ENCODE data around the gene MRPL1. TPM values are rescaled to one million over a fixed set of nuclear protein-coding genes. Genes with fewer than 3 reads are reported as not detected.

The MRPL1 gene
- total and polyA plus RNA-seq, 4 donors: 19.6 to 45.2 (median 26.5) TPM

DNA sequence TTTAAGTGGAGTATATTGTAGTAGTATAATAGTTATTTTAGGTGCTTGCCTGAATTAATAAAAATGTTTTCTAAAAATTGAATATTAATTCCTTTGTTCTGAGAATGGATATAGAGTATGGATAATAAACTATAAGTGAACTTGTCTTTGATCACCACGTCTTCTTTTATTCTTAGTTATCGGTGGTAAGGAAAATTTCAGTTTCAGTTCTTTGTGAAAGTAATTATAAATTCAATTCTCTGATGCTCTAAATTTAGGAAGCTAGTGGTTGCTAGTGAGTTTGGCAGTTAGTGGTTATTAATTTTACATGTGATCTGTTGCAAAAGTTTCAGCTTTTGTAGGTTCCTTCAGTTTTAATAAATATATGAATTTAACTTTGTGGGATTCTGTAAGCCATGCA is 30.8 kb downstream of the MRPL1 start:
- DNase-seq (no peak), ATAC-seq (ENCODE audit: low FRiP score) (no peak)
- Histone ChIP-seq H3K4me3 (ENCODE audit: low read length in 2 of 2) (no peak overlapping the region), H3K27me3 (ENCODE audit: control insufficient read depth in 1 of 2, insufficient read depth in 2 of 2, low read length in 1 of 2) (no peaks in the 10 kb centered on the region), H3K27ac (ENCODE audit: low read depth in 1 of 2, low read length in 2 of 2) (no peak overlapping the region), H3K4me1 (ENCODE audit: control insufficient read depth in 1 of 2, insufficient read depth in 2 of 2, low read length in 2 of 2) (no peaks in the 10 kb centered on the region), H3K9me3 (ENCODE audit: control insufficient read depth, low read length) (no peaks in the 10 kb centered on the region), H3K36me3 (ENCODE audit: control insufficient read depth in 1 of 2, insufficient read depth in 2 of 2, low read length in 1 of 2) (no peaks in the 10 kb centered on the region)
- intact Hi-C loops (cut with DNase I): no loop called here
- 90 to 95% methylated on average over 2 of the region's 2 CpGs for WGBS, 2 donors

DNA sequence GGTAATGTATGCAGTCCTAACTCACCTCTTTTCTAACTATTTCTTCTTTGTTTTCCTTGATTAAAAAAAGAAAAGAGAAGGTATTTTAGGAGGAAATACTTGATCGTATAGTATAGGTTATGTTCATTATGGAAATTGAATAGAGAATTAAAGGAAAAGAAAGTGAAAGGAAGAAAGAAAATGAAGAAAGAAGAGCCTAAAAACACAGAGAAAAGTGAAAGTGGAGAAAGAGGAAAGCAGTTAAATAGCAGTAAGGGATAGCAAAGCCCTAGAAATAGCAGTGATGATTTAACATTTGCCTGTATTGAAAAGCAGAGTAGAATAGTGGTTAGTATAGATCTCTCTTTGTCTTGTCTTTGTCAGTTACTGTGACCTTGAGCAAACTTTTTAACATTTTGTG is 37.0 kb downstream of the MRPL1 start:
- intact Hi-C loops (cut with DNase I): no loop called here
- DNase-seq (no peak), ATAC-seq (ENCODE audit: low FRiP score) (no peak)
- H3K4me1 ChIP-seq (ENCODE audit: control insufficient read depth in 1 of 2, insufficient read depth in 2 of 2, low read length in 2 of 2): no peaks in the 10 kb centered on the region
- 88 to 94% methylated on average over 1 of the region's 1 CpG for WGBS, 2 donors
- no peak overlapping the region for H3K4me3 ChIP-seq (ENCODE audit: low read length in 2 of 2)
- H3K27ac ChIP-seq (ENCODE audit: low read depth in 1 of 2, low read length in 2 of 2): no peak overlapping the region
- no peaks in the 10 kb centered on the region for H3K27me3 ChIP-seq (ENCODE audit: control insufficient read depth in 1 of 2, insufficient read depth in 2 of 2, low read length in 1 of 2)
- H3K9me3 ChIP-seq (ENCODE audit: control insufficient read depth, low read length): no peaks in the 10 kb centered on the region
- H3K36me3 ChIP-seq (ENCODE audit: control insufficient read depth in 1 of 2, insufficient read depth in 2 of 2, low read length in 1 of 2): no peaks in the 10 kb centered on the region

DNA sequence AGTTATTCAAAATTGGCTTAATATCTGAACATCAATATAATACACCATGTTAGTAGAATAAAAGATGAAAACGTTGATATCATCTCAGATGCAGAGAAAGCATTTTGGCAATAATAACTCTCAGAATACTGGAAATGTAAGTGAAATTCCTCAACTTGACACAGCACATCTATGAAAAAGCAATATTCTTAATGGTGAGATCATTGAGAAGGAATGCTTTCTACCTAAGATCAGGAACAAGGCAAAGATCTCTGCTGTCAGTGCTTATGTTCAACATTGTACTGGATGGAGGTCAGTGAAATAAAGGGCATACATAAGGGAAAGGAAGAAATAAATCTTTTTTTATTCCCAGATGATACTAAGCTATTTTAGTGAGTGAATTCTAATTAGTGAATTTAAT is 40.6 kb downstream of the MRPL1 start:
- no peaks in the 10 kb centered on the region for H3K9me3 ChIP-seq (ENCODE audit: control insufficient read depth, low read length)
- H3K4me1 ChIP-seq (ENCODE audit: control insufficient read depth in 1 of 2, insufficient read depth in 2 of 2, low read length in 2 of 2): no peaks in the 10 kb centered on the region
- no peaks in the 10 kb centered on the region for H3K36me3 ChIP-seq (ENCODE audit: control insufficient read depth in 1 of 2, insufficient read depth in 2 of 2, low read length in 1 of 2)
- DNase-seq: no peak
- H3K27me3 ChIP-seq (ENCODE audit: control insufficient read depth in 1 of 2, insufficient read depth in 2 of 2, low read length in 1 of 2): no peaks in the 10 kb centered on the region
- 80 to 83% methylated on average over 1 of the region's 1 CpG for WGBS, 2 donors
- H3K4me3 ChIP-seq (ENCODE audit: low read length in 2 of 2): no peak overlapping the region
- no peak for ATAC-seq (ENCODE audit: low FRiP score)
- intact Hi-C loops (cut with DNase I): no loop called here
- no peak overlapping the region for H3K27ac ChIP-seq (ENCODE audit: low read depth in 1 of 2, low read length in 2 of 2)

DNA sequence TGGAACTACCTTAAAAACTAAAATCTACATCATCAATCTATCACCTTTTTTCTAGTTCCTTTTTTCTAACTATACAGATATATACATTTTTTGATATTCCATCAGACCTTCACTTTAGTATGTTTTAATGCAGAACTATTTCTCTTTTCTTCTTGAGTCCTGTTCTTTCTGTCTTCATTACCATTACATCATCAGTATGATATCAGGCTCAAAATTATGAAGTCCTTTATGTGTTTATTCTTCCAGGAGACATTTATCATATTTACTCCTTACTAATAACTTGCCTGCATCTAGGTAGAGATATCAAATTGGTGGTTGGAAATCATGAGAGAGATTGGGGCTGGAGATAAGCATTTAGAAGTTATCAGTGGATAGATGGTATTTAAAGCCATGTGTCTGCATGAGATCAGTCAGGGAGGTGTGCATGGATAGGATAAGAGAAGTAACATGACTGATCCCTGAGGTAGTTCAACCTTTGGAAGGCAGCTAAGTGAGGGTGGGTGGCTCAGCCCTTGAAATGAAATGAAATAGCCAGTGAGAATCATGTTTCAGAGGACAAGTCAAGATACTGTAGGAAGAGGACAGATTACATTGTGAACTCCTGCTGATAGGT is 43.1 kb downstream of the MRPL1 start:
- intact Hi-C loops (cut with DNase I): no loop called here
- H3K27ac ChIP-seq (ENCODE audit: low read depth in 1 of 2, low read length in 2 of 2): no peak overlapping the region
- no peak for ATAC-seq (ENCODE audit: low FRiP score)

DNA sequence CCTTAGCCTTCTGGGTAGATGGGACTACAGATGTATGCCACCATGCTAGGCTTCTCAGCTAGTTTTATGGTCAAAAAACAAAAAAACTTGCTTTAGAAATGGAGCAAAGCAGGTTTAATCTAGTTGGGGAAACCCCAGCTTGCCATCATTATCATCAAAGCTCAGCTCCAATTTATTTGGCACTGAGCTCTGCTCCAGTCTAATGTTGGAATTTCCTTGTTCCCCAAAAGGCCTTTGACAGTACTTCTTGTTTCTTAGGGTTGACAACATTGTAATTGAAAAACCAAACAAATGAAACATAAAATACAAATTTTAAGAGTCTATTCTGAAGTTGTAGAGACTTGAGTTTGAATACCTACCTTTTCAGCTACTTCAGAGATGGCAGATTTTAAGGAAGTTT is 48.0 kb downstream of the MRPL1 start:
- intact Hi-C loops (cut with DNase I): no loop called here
- H3K36me3 ChIP-seq (ENCODE audit: control insufficient read depth in 1 of 2, insufficient read depth in 2 of 2, low read length in 1 of 2): peaks cover 0 to 3% of the 10 kb centered on the region in 2 donors
- H3K27me3 ChIP-seq (ENCODE audit: control insufficient read depth in 1 of 2, insufficient read depth in 2 of 2, low read length in 1 of 2): no peaks in the 10 kb centered on the region

More for the DNA sequence above, 43.1 kb downstream of the MRPL1 start:
- Histone ChIP-seq H3K4me1 (ENCODE audit: control insufficient read depth in 1 of 2, insufficient read depth in 2 of 2, low read length in 2 of 2) (peaks cover 0 to 1% of the 10 kb centered on the region in 2 donors), H3K36me3 (ENCODE audit: control insufficient read depth in 1 of 2, insufficient read depth in 2 of 2, low read length in 1 of 2) (peaks cover 0 to 3% of the 10 kb centered on the region in 2 donors), H3K4me3 (ENCODE audit: low read length in 2 of 2) (no peak overlapping the region), H3K9me3 (ENCODE audit: control insufficient read depth, low read length) (no peaks in the 10 kb centered on the region), H3K27me3 (ENCODE audit: control insufficient read depth in 1 of 2, insufficient read depth in 2 of 2, low read length in 1 of 2) (no peaks in the 10 kb centered on the region)
- no peak for DNase-seq

DNA sequence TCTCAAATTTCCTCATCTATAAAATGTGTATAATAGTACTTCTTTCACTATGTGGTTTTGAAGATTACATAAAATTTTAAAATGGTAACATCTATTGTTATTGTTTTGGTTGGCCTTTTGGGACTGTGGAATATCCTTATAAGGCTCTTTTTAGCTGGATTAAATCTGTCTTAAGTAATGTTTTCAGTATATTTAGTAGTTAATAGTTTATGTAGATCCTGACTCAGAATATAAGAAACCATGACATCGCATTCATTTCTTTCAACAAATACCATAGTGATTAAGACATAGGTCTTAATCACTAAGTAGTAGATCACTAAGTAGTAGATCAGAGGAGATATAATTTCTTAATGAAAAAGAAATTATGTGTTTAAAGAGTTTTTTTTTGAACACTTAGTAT is 48.5 kb downstream of the MRPL1 start:
- Histone ChIP-seq H3K36me3 (ENCODE audit: control insufficient read depth in 1 of 2, insufficient read depth in 2 of 2, low read length in 1 of 2) (peaks cover 0 to 3% of the 10 kb centered on the region in 2 donors), H3K4me1 (ENCODE audit: control insufficient read depth in 1 of 2, insufficient read depth in 2 of 2, low read length in 2 of 2) (peaks cover 0 to 1% of the 10 kb centered on the region in 2 donors), H3K27me3 (ENCODE audit: control insufficient read depth in 1 of 2, insufficient read depth in 2 of 2, low read length in 1 of 2) (no peaks in the 10 kb centered on the region), H3K4me3 (ENCODE audit: low read length in 2 of 2) (no peak overlapping the region), H3K9me3 (ENCODE audit: control insufficient read depth, low read length) (no peaks in the 10 kb centered on the region), H3K27ac (ENCODE audit: low read depth in 1 of 2, low read length in 2 of 2) (no peak overlapping the region)
- DNase-seq (no peak), ATAC-seq (ENCODE audit: low FRiP score) (no peak)
- WGBS, 2 donors: 81 to 89% methylated on average over 1 of the region's 1 CpG
- intact Hi-C loops (cut with DNase I): no loop called here

More for the DNA sequence above, 48.0 kb downstream of the MRPL1 start:
- H3K4me3 ChIP-seq (ENCODE audit: low read length in 2 of 2): no peak overlapping the region
- DNase-seq (no peak), ATAC-seq (ENCODE audit: low FRiP score) (no peak)
- no peaks in the 10 kb centered on the region for H3K9me3 ChIP-seq (ENCODE audit: control insufficient read depth, low read length)
- H3K27ac ChIP-seq (ENCODE audit: low read depth in 1 of 2, low read length in 2 of 2): no peak overlapping the region
- peaks cover 0 to 1% of the 10 kb centered on the region in 2 donors for H3K4me1 ChIP-seq (ENCODE audit: control insufficient read depth in 1 of 2, insufficient read depth in 2 of 2, low read length in 2 of 2)

DNA sequence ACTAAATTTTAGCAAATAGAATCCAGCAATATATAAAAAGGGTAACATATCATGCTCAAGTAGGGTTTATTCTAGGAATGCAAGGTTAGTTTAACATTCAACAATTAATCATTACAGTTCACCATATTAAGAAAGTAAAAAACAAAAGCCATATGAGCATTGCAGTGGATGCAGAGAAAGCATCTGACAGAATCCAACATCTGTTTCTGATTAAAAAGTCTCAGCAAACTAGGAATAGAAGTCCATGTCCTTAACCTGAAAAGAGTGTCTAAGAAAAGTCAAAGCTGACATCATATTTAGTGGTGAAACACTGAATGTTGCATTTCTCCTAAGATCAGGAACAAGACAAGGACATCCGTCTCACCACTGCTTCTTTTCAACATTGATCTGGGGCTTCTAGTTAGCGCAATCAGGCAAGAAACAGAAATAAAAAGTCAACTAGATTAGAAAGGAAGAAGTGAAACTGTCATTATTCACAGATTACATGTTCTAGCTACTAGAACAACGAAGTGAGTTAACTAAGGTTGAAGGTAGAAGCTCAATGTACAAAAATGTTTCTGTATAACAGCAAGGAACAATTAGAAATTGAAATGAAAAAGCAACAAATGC is 49.3 kb downstream of the MRPL1 start:
- Histone ChIP-seq H3K27me3 (ENCODE audit: control insufficient read depth in 1 of 2, insufficient read depth in 2 of 2, low read length in 1 of 2) (no peaks in the 10 kb centered on the region), H3K27ac (ENCODE audit: low read depth in 1 of 2, low read length in 2 of 2) (no peak overlapping the region), H3K36me3 (ENCODE audit: control insufficient read depth in 1 of 2, insufficient read depth in 2 of 2, low read length in 1 of 2) (peaks cover 0 to 3% of the 10 kb centered on the region in 2 donors), H3K9me3 (ENCODE audit: control insufficient read depth, low read length) (no peaks in the 10 kb centered on the region), H3K4me1 (ENCODE audit: control insufficient read depth in 1 of 2, insufficient read depth in 2 of 2, low read length in 2 of 2) (peaks cover 0 to 1% of the 10 kb centered on the region in 2 donors), H3K4me3 (ENCODE audit: low read length in 2 of 2) (no peak overlapping the region)
- DNase-seq: no peak
- intact Hi-C loops (cut with DNase I): no loop called here
- ATAC-seq (ENCODE audit: low FRiP score): no peak
- WGBS, 2 donors: 93 to 96% methylated on average over 3 of the region's 3 CpGs

DNA sequence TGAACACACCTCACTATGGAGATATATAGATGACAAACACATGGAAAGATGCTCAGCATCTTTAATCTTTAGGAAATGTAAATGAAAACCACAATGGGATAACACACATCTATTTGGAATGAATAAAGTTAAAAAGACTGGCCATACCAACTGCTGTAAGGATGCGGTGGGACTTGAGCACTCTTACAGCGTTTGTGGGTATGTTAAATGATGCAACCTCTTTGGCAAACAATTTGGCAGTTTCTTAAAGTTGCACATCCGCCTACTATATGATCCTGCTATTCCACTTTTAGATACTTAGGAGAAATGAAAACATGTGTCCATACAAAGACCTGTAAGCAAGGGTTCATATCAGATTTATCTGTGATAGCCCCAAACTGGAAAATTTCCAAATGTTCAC is 50.7 kb downstream of the MRPL1 start:
- no peak overlapping the region for H3K27ac ChIP-seq (ENCODE audit: low read depth in 1 of 2, low read length in 2 of 2)
- no peaks in the 10 kb centered on the region for H3K27me3 ChIP-seq (ENCODE audit: control insufficient read depth in 1 of 2, insufficient read depth in 2 of 2, low read length in 1 of 2)
- H3K9me3 ChIP-seq (ENCODE audit: control insufficient read depth, low read length): no peaks in the 10 kb centered on the region
- peaks cover 0 to 3% of the 10 kb centered on the region in 2 donors for H3K36me3 ChIP-seq (ENCODE audit: control insufficient read depth in 1 of 2, insufficient read depth in 2 of 2, low read length in 1 of 2)
- no peak overlapping the region for H3K4me3 ChIP-seq (ENCODE audit: low read length in 2 of 2)
- 91 to 94% methylated on average over 3 of the region's 3 CpGs for WGBS, 2 donors
- intact Hi-C loops (cut with DNase I): no loop called here
- H3K4me1 ChIP-seq (ENCODE audit: control insufficient read depth in 1 of 2, insufficient read depth in 2 of 2, low read length in 2 of 2): peaks cover 0 to 1% of the 10 kb centered on the region in 2 donors
- DNase-seq (no peak), ATAC-seq (ENCODE audit: low FRiP score) (no peak)

DNA sequence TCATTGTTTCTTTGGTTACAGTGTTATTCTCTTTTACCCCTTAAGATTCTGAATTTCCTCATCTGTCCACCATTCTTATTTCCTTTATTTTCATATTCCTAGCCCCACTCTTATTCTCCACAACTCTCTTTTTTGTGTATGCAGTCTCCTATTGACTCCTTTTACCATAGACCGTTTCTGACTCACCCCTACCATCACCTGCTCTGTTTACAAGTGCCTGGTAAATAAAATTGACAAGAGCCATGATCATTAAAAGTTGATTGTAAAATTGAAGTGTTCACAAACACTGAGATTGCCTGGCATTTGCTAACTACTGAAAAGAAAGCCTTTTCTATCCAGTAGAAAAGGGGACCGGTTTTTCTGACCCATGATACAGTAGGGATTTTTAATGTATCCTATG is 54.4 kb downstream of the MRPL1 start:
- DNase-seq (no peak), ATAC-seq (ENCODE audit: low FRiP score) (no peak)
- Histone ChIP-seq H3K4me3 (ENCODE audit: low read length in 2 of 2) (no peak overlapping the region), H3K4me1 (ENCODE audit: control insufficient read depth in 1 of 2, insufficient read depth in 2 of 2, low read length in 2 of 2) (peaks cover 0 to 4% of the 10 kb centered on the region in 2 donors), H3K27me3 (ENCODE audit: control insufficient read depth in 1 of 2, insufficient read depth in 2 of 2, low read length in 1 of 2) (no peaks in the 10 kb centered on the region), H3K9me3 (ENCODE audit: control insufficient read depth, low read length) (no peaks in the 10 kb centered on the region), H3K36me3 (ENCODE audit: control insufficient read depth in 1 of 2, insufficient read depth in 2 of 2, low read length in 1 of 2) (no peaks in the 10 kb centered on the region), H3K27ac (ENCODE audit: low read depth in 1 of 2, low read length in 2 of 2) (no peak overlapping the region)
- intact Hi-C loops (cut with DNase I): no loop called here
- WGBS, 2 donors: 94% methylated on average over 2 of the region's 2 CpGs
